ENCODE measurements around the gene MYL6B.

MYL6B gene

GRCh38 chr12:56162468-56163290 lies 10.3 kb downstream of the MYL6B start:
- no peak for DNase-seq
- Histone ChIP-seq H2BK120ac (ENCODE audit: low read depth, low read length) (no peak overlapping the region), H4K8ac (ENCODE audit: low read length) (no peak overlapping the region), H2BK15ac (ENCODE audit: low read depth, poor library complexity, severe bottlenecking) (no peak overlapping the region), H3K4me2 (ENCODE audit: low read length, poor library complexity, severe bottlenecking) (no peak overlapping the region), H2BK12ac (ENCODE audit: low read length in 2 of 2) (no peak overlapping the region), H3K4me1 (ENCODE audit: control insufficient read depth, insufficient read depth, low read depth, low read length) (peaks cover 26% of the 10 kb centered on the region), H3K36me3 (ENCODE audit: control insufficient read depth in 1 of 2, insufficient read depth in 2 of 2, low read depth in 1 of 2, low read length in 2 of 2) (peaks cover 69 to 80% of the 10 kb centered on the region in 2 experiments), H3K27me3 (ENCODE audit: control insufficient read depth in 1 of 2, insufficient read depth in 1 of 2, low read length in 2 of 2) (no peaks in the 10 kb centered on the region), H3K9me3 (ENCODE audit: control insufficient read depth, low read length) (no peaks in the 10 kb centered on the region), H3K79me1 (replicated peaks; ENCODE audit: low read length, poor library complexity, severe bottlenecking) (no peaks in the 10 kb centered on the region), H3K23ac (ENCODE audit: low read length in 2 of 2) (no peak overlapping the region), H2BK5ac (ENCODE audit: low read depth, low read length, poor library complexity, severe bottlenecking) (no peak overlapping the region), H3K9ac (ENCODE audit: low read length) (peak overlapping the region; percentile 52), H2AK5ac (ENCODE audit: low read length, severe bottlenecking) (no peak overlapping the region), H3K4ac (ENCODE audit: low read depth in 1 of 2, low read length in 2 of 2) (no peak overlapping the region), H3K14ac (ENCODE audit: low read length in 2 of 2) (no peak overlapping the region), H2AFZ (ENCODE audit: low read depth, low read length) (no peak overlapping the region), H4K91ac (ENCODE audit: low read length) (no peak overlapping the region), H3K18ac (ENCODE audit: low read depth in 1 of 2, low read length in 2 of 2) (no peak overlapping the region), H3K4me3 (ENCODE audit: insufficient read depth in 1 of 2, low read depth in 1 of 2, low read length in 2 of 2) (no peak overlapping the region), H3K27ac (ENCODE audit: low read length, poor library complexity, severe bottlenecking) (peak overlapping the region; percentile 47)
- 77% methylated on average over 7 of the region's 11 CpGs for WGBS

GRCh38 chr12:56163533-56164344 lies 11.4 kb downstream of the MYL6B start:
- no peak overlapping the region for H3K23ac ChIP-seq (ENCODE audit: low read length in 2 of 2)
- no peak overlapping the region for H2BK15ac ChIP-seq (ENCODE audit: low read depth, poor library complexity, severe bottlenecking)
- peaks cover 26% of the 10 kb centered on the region for H3K4me1 ChIP-seq (ENCODE audit: control insufficient read depth, insufficient read depth, low read depth, low read length)
- no peak overlapping the region for H2AFZ ChIP-seq (ENCODE audit: low read depth, low read length)
- H3K4me2 ChIP-seq (ENCODE audit: low read length, poor library complexity, severe bottlenecking) = no peak overlapping the region
- no peak overlapping the region for H3K4me3 ChIP-seq (ENCODE audit: insufficient read depth in 1 of 2, low read depth in 1 of 2, low read length in 2 of 2)
- DNase-seq = no peak
- no peak overlapping the region for H3K4ac ChIP-seq (ENCODE audit: low read depth in 1 of 2, low read length in 2 of 2)
- H3K9ac ChIP-seq (ENCODE audit: low read length) = no peak overlapping the region
- no peaks in the 10 kb centered on the region for H3K9me3 ChIP-seq (ENCODE audit: control insufficient read depth, low read length)
- no peaks in the 10 kb centered on the region for H3K27me3 ChIP-seq (ENCODE audit: control insufficient read depth in 1 of 2, insufficient read depth in 1 of 2, low read length in 2 of 2)
- peaks cover 80 to 90% of the 10 kb centered on the region in 2 experiments for H3K36me3 ChIP-seq (ENCODE audit: control insufficient read depth in 1 of 2, insufficient read depth in 2 of 2, low read depth in 1 of 2, low read length in 2 of 2)
- H2BK120ac ChIP-seq (ENCODE audit: low read depth, low read length) = no peak overlapping the region
- peaks cover 2% of the 10 kb centered on the region for H3K79me1 ChIP-seq (replicated peaks; ENCODE audit: low read length, poor library complexity, severe bottlenecking)
- no peak overlapping the region for H4K8ac ChIP-seq (ENCODE audit: low read length)
- no peak overlapping the region for H2BK12ac ChIP-seq (ENCODE audit: low read length in 2 of 2)
- H4K91ac ChIP-seq (ENCODE audit: low read length) = no peak overlapping the region
- H3K18ac ChIP-seq (ENCODE audit: low read depth in 1 of 2, low read length in 2 of 2) = no peak overlapping the region
- no peak overlapping the region for H2AK5ac ChIP-seq (ENCODE audit: low read length, severe bottlenecking)
- 82% methylated on average over 5 of the region's 11 CpGs for WGBS
- H3K27ac ChIP-seq (ENCODE audit: low read length, poor library complexity, severe bottlenecking) = peak overlapping the region; percentile 8
- no peak overlapping the region for H3K14ac ChIP-seq (ENCODE audit: low read length in 2 of 2)
- no peak overlapping the region for H2BK5ac ChIP-seq (ENCODE audit: low read depth, low read length, poor library complexity, severe bottlenecking)

- Histone ChIP-seq H3K4me1 (ENCODE audit: control insufficient read depth, insufficient read depth, low read depth, low read length) (peaks cover 26% of the 10 kb centered on the region), H3K4me3 (ENCODE audit: insufficient read depth in 1 of 2, low read depth in 1 of 2, low read length in 2 of 2) (no peak overlapping the region)
These were observed 11.9 kb downstream of the MYL6B start for GRCh38 chr12:56164345-56164729.

GRCh38 chr12:56165369-56165768 lies 13.0 kb downstream of the MYL6B start:
- H2BK5ac ChIP-seq (ENCODE audit: low read depth, low read length, poor library complexity, severe bottlenecking) = no peak overlapping the region
- H3K23ac ChIP-seq (ENCODE audit: low read length in 2 of 2) = no peak overlapping the region
- 91% methylated on average over 4 of the region's 4 CpGs for WGBS
- H3K4me1 ChIP-seq (ENCODE audit: control insufficient read depth, insufficient read depth, low read depth, low read length) = peaks cover 23% of the 10 kb centered on the region
- no peak overlapping the region for H3K9ac ChIP-seq (ENCODE audit: low read length)
- no peak overlapping the region for H3K14ac ChIP-seq (ENCODE audit: low read length in 2 of 2)
- no peaks in the 10 kb centered on the region for H3K27me3 ChIP-seq (ENCODE audit: control insufficient read depth in 1 of 2, insufficient read depth in 1 of 2, low read length in 2 of 2)
- no peak overlapping the region for H2BK15ac ChIP-seq (ENCODE audit: low read depth, poor library complexity, severe bottlenecking)
- H4K8ac ChIP-seq (ENCODE audit: low read length) = peak overlapping the region; percentile 42
- H3K4me2 ChIP-seq (ENCODE audit: low read length, poor library complexity, severe bottlenecking) = no peak overlapping the region
- peak overlapping the region; percentile 9 for H3K27ac ChIP-seq (ENCODE audit: low read length, poor library complexity, severe bottlenecking)
- no peak overlapping the region for H2AFZ ChIP-seq (ENCODE audit: low read depth, low read length)
- H3K9me3 ChIP-seq (ENCODE audit: control insufficient read depth, low read length) = no peaks in the 10 kb centered on the region
- no peak for DNase-seq
- H4K91ac ChIP-seq (ENCODE audit: low read length) = no peak overlapping the region
- H3K4me3 ChIP-seq (ENCODE audit: insufficient read depth in 1 of 2, low read depth in 1 of 2, low read length in 2 of 2) = no peak overlapping the region
- H2AK5ac ChIP-seq (ENCODE audit: low read length, severe bottlenecking) = no peak overlapping the region
- H3K18ac ChIP-seq (ENCODE audit: low read depth in 1 of 2, low read length in 2 of 2) = no peak overlapping the region
- peaks cover 85 to 95% of the 10 kb centered on the region in 2 experiments for H3K36me3 ChIP-seq (ENCODE audit: control insufficient read depth in 1 of 2, insufficient read depth in 2 of 2, low read depth in 1 of 2, low read length in 2 of 2)
- no peak overlapping the region for H2BK12ac ChIP-seq (ENCODE audit: low read length in 2 of 2)
- H3K4ac ChIP-seq (ENCODE audit: low read depth in 1 of 2, low read length in 2 of 2) = no peak overlapping the region
- peaks cover 2% of the 10 kb centered on the region for H3K79me1 ChIP-seq (replicated peaks; ENCODE audit: low read length, poor library complexity, severe bottlenecking)
- no peak overlapping the region for H2BK120ac ChIP-seq (ENCODE audit: low read depth, low read length)

More at GRCh38 chr12:56164345-56164729, 11.9 kb downstream of the MYL6B start:
- H4K91ac ChIP-seq (ENCODE audit: low read length) = no peak overlapping the region
- H2BK120ac ChIP-seq (ENCODE audit: low read depth, low read length) = no peak overlapping the region
- no peak overlapping the region for H2AK5ac ChIP-seq (ENCODE audit: low read length, severe bottlenecking)
- H3K9ac ChIP-seq (ENCODE audit: low read length) = no peak overlapping the region
- H3K79me1 ChIP-seq (replicated peaks; ENCODE audit: low read length, poor library complexity, severe bottlenecking) = peaks cover 2% of the 10 kb centered on the region
- no peak overlapping the region for H4K8ac ChIP-seq (ENCODE audit: low read length)
- H2BK15ac ChIP-seq (ENCODE audit: low read depth, poor library complexity, severe bottlenecking) = no peak overlapping the region
- no peak overlapping the region for H3K4ac ChIP-seq (ENCODE audit: low read depth in 1 of 2, low read length in 2 of 2)
- H3K23ac ChIP-seq (ENCODE audit: low read length in 2 of 2) = no peak overlapping the region
- H2BK5ac ChIP-seq (ENCODE audit: low read depth, low read length, poor library complexity, severe bottlenecking) = no peak overlapping the region
- no peak overlapping the region for H3K4me2 ChIP-seq (ENCODE audit: low read length, poor library complexity, severe bottlenecking)
- H2BK12ac ChIP-seq (ENCODE audit: low read length in 2 of 2) = peak overlapping the region in 1 of 2 experiments; percentile 40
- H3K27ac ChIP-seq (ENCODE audit: low read length, poor library complexity, severe bottlenecking) = no peak overlapping the region
- 98% methylated on average over 16 of the region's 17 CpGs for WGBS
- no peak for DNase-seq
- H2AFZ ChIP-seq (ENCODE audit: low read depth, low read length) = no peak overlapping the region
- H3K14ac ChIP-seq (ENCODE audit: low read length in 2 of 2) = no peak overlapping the region
- peaks cover 85 to 95% of the 10 kb centered on the region in 2 experiments for H3K36me3 ChIP-seq (ENCODE audit: control insufficient read depth in 1 of 2, insufficient read depth in 2 of 2, low read depth in 1 of 2, low read length in 2 of 2)
- no peak overlapping the region for H3K18ac ChIP-seq (ENCODE audit: low read depth in 1 of 2, low read length in 2 of 2)
- H3K9me3 ChIP-seq (ENCODE audit: control insufficient read depth, low read length) = no peaks in the 10 kb centered on the region
- no peaks in the 10 kb centered on the region for H3K27me3 ChIP-seq (ENCODE audit: control insufficient read depth in 1 of 2, insufficient read depth in 1 of 2, low read length in 2 of 2)

Measured in mesenchymal stem cell (in vitro differentiated cells and primary cell).